Tibial nerve (tissue), 4 donors: Measurements from ENCODE around the gene LETM1. TPM values are rescaled to one million over a fixed set of nuclear protein-coding genes. Genes with fewer than 3 reads are reported as not detected.

Experiments used
- DNase-seq, 2 donors: peaks; one replicate each; pipeline ENCODE4 v3.0.0-alpha.2; 2019; ENCODE audit warnings: low spot score in 2 of 2
- H3K27ac ChIP-seq, 4 donors: fragments of 200-600 bp; sonication (generic) in 3 of 4; one replicate each; pipeline ENCODE4 v1.5.1; 2017 to 2019; ENCODE audit warnings: mild to moderate bottlenecking in 1 of 4
- H3K27me3 ChIP-seq, 2 donors: fragments of 200-600 bp; sonication (generic) in 1 of 2; one replicate each; pipeline versions ENCODE4 v1.5.1 to v1.6.0; 2017 to 2019
- H3K36me3 ChIP-seq, 3 donors: fragments of 200-600 bp; sonication (generic); one replicate each; pipeline ENCODE4 v1.5.1; 2018 to 2019
- H3K4me1 ChIP-seq, 4 donors: fragments of 200-600 bp; sonication (generic) in 3 of 4; one replicate each; pipeline ENCODE4 v1.5.1; 2017 to 2019
- H3K4me3 ChIP-seq, 4 donors: fragments of 200-600 bp; sonication (generic) in 3 of 4; one replicate each; pipeline ENCODE4 v1.5.1; 2017 to 2019; ENCODE audit warnings: mild to moderate bottlenecking in 1 of 4, moderate library complexity in 1 of 4
- H3K9me3 ChIP-seq, 4 donors: fragments of 200-600 bp; sonication (generic) in 3 of 4; one replicate each; pipeline ENCODE4 v1.5.1; 2017 to 2019
- EP300 ChIP-seq, 2 donors: sonication (generic); formaldehyde crosslinking; IDR thresholded peaks; one replicate each; pipeline ENCODE4 v1.6.1; 2017; ENCODE audit warnings: antibody characterized with exemption in 2 of 2, mild to moderate bottlenecking in 1 of 2
- POLR2A ChIP-seq, 2 donors: fragments of 450-650 bp; IDR thresholded peaks; one replicate each; pipeline ENCODE4 v1.6.1; 2017; ENCODE audit warnings: antibody characterized with exemption in 2 of 2, mild to moderate bottlenecking in 2 of 2, moderate library complexity in 2 of 2
- WGBS, 2 donors: methylation state at CpG; one replicate each; pipeline ENCODE4 v1.1.5; 2018; 5-methylcytosine and 5-hydroxymethylcytosine counted together
- total RNA-seq, 4 donors: library from RNA; depleted of rRNA; stranded (reverse); fragments of >200 nt; gene quantifications; one replicate each; pipeline ENCODE4 v1.1.0, GENCODE V29; 2016
- TF ChIP-seq, protein P1 (sequence below), 5 experiments: fragments of 200-600 bp in 3 of 5; fragments of 450-650 bp in 2 of 5; sonication (generic) in 3 of 5; IDR thresholded peaks; one replicate each; pipeline ENCODE4 v1.5.1; 2016 to 2019; ENCODE audit warnings: antibody characterized with exemption in 5 of 5, mild to moderate bottlenecking in 3 of 5, moderate library complexity in 2 of 5

LETM1 gene
- total RNA-seq, 4 donors from 2014 or later: 53.5 to 85.5 (median 68.6) TPM

DNA sequence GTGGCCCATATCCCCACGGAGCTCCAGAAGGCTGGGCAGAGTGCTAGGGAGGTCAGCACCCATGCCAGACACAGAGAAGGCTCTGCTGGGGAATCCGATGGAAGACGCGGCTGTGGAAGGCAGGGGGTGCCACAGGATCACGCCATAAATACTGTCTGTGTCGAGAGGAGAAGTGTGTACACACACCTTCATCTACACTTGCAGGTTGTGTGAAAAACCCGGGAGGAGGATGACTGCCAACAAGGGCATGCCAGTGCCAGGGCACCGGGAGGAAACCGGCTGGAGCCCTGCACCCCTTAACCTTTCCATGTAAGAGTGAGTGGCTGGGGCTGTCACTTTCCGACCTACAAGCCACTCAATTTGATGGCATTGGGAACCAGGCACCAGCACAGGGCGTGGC lies 31.2 kb downstream of the LETM1 start:
- Histone ChIP-seq H3K27me3 (no peaks in the 10 kb centered on the region), H3K36me3 (peaks cover 0 to 75% (median 8%) of the 10 kb centered on the region in 3 donors), H3K27ac (no peak overlapping the region), H3K9me3 (no peaks in the 10 kb centered on the region), H3K4me3 (no peak overlapping the region), H3K4me1 (no peaks in the 10 kb centered on the region)
- no peak for DNase-seq
- TF ChIP-seq, protein P1, sequence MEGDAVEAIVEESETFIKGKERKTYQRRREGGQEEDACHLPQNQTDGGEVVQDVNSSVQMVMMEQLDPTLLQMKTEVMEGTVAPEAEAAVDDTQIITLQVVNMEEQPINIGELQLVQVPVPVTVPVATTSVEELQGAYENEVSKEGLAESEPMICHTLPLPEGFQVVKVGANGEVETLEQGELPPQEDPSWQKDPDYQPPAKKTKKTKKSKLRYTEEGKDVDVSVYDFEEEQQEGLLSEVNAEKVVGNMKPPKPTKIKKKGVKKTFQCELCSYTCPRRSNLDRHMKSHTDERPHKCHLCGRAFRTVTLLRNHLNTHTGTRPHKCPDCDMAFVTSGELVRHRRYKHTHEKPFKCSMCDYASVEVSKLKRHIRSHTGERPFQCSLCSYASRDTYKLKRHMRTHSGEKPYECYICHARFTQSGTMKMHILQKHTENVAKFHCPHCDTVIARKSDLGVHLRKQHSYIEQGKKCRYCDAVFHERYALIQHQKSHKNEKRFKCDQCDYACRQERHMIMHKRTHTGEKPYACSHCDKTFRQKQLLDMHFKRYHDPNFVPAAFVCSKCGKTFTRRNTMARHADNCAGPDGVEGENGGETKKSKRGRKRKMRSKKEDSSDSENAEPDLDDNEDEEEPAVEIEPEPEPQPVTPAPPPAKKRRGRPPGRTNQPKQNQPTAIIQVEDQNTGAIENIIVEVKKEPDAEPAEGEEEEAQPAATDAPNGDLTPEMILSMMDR (IDR thresholded peaks at IDR 0.05): no peak
- TF ChIP-seq EP300 (IDR thresholded peaks at IDR 0.05) (no peak), POLR2A (IDR thresholded peaks at IDR 0.05) (no peak)
- WGBS, 2 donors: 77 to 86% methylated on average over 11 of the region's 11 CpGs

DNA sequence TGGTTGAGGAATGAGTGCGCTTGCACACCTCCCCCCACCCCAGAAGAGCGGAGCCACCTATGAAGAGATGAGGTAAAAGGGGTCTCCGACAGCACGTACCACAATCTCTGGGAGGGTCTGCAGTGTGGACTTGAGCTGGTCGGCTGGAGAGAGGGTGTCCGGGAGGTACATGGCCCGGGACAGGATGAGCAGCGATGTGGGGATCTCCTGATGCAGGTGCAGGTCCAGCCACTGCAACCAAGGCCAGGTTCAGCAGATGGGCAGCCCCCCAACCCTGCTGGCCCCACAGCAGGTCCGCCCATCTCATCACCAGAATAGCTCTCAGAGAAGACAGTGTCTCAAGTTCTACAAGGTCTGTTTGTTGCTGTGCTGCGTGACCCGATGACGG lies 32.4 kb downstream of the LETM1 start:
- Histone ChIP-seq H3K4me3 (no peak overlapping the region), H3K27ac (no peak overlapping the region), H3K4me1 (no peaks in the 10 kb centered on the region), H3K9me3 (no peaks in the 10 kb centered on the region), H3K36me3 (peaks cover 0 to 85% (median 8%) of the 10 kb centered on the region in 3 donors), H3K27me3 (no peaks in the 10 kb centered on the region)
- 94 to 95% methylated on average over 9 to 12 of the region's 12 CpGs for WGBS, 2 donors
- DNase-seq: no peak
- no peak for TF ChIP-seq EP300 (IDR thresholded peaks at IDR 0.05)

DNA sequence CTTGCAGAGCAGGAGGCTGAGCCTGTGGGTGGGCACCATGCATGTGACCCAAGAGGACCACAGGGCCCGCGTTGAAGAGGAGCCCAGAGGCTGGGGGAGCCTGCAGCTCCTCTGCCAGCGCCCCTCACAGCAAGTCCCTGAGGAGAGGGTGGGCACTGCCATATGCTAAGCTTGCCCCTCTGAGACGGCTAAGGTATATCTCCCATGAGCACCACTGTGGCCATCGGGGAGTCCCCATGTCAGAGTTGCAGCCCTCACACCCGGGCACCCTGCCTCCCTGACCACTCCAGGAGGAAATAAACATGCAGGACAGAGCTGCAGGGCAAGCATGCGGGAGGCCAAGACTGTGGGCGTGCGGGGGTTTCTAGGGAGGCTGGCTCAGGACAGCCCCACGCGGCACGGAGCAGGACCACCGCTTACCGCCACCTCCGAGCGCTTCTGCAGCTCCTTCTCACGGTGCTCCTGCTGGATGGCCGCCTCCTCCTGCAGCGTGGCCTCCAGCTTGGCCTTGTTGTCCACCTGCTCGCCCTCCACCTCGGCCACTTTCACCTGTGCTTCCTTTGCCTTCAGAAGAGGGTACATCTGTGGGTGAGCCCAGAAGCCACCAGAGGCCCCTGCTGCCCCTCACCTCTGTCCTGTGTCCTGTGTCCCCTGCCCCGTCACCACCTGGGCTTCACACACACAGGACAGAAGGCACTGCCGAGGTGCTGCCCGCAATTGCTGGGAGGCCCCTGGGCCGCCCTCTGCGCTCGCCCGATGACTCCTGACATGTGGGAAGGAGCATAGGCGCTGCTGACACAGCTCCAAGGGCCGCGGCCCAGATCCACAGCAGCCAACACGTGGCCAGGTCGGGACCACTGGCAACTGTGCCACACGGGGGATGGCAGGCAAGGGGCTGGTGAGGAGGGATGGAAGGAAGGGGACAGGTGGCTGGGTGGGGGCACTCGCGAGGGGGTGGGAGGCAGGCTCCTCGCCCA lies 33.1 kb downstream of the LETM1 start:
- no peak for DNase-seq
- H3K36me3 ChIP-seq: peaks cover 0 to 91% (median 8%) of the 10 kb centered on the region in 3 donors
- WGBS, 2 donors: 88 to 93% methylated on average over 28 to 36 of the region's 37 CpGs
- no peak for TF ChIP-seq POLR2A (IDR thresholded peaks at IDR 0.05)
- TF ChIP-seq EP300 (IDR thresholded peaks at IDR 0.05): no peak
- TF ChIP-seq, protein P1 (IDR thresholded peaks at IDR 0.05): no peak
- no peak overlapping the region for H3K27ac ChIP-seq
- no peak overlapping the region for H3K4me3 ChIP-seq
- H3K4me1 ChIP-seq: no peaks in the 10 kb centered on the region
- no peaks in the 10 kb centered on the region for H3K9me3 ChIP-seq
- H3K27me3 ChIP-seq: no peaks in the 10 kb centered on the region

DNA sequence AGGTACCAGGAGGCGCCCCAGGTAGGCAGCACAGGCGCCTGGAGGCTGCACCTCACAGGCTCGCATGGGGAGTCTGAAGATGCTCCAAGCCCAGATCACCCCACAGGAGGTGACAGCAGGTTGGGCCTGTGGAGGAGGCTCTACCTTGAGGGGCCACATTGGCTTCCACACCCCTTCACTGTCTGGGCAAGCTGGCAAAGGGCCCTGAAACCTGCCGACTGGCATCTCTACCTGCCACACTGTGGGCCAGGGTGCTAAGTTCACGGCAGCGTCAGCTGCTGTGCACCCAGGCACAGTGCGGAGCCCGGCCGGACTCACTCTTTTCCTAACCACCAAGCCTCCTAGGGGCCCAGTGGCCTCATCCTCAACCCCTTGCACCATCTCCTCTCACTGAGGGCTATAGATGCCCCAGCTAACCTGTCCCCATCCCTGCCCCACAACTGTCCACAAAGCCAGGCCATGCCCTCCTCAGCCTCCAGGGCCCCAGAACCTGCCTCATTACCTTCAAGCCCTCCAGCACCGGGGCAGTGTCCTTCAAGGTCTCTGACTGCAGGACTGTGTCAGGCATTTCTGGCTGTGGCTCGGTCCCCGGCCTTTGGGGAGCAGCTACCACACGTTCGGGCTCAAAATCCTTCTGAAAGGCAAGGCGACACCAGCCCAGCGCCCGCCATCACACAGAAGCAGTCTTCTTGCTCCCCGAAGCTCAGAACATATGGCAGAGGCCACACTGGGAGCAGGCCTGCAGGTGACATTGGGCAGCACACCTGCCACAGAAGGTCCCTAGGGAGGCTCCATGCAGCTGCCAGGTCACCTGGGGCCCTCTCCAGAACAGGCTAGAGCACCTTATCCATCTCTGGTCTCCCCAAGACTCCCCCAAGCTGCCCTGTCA lies 34.0 kb downstream of the LETM1 start:
- DNase-seq: no peak
- Histone ChIP-seq H3K36me3 (peaks cover 0 to 100% (median 8%) of the 10 kb centered on the region in 3 donors), H3K27me3 (no peaks in the 10 kb centered on the region), H3K27ac (no peak overlapping the region), H3K9me3 (no peaks in the 10 kb centered on the region), H3K4me3 (no peak overlapping the region), H3K4me1 (no peaks in the 10 kb centered on the region)
- WGBS, 2 donors: 91 to 96% methylated on average over 14 to 18 of the region's 18 CpGs
- TF ChIP-seq POLR2A (IDR thresholded peaks at IDR 0.05) (no peak), EP300 (IDR thresholded peaks at IDR 0.05) (no peak)
- TF ChIP-seq, protein P1 (IDR thresholded peaks at IDR 0.05): no peak

DNA sequence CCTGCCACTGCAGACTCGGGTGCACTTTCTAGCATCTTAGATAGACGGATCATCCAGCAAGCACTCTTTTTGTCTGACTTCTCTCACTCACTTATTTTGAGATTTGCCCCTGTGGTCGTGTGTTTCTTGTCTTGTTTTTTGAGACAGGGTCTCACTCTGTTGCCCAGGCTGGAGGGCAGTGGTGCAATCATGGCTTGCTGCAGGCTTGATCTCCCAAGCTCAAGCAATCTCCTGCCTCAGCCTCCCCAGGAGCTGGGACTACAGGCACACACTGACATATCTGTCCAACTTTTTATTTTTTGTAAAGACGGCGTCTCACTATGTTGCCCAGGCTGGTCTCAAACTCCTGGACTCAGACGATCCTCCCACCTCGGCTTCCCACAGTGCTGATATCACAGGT lies 36.1 kb downstream of the LETM1 start:
- H3K4me3 ChIP-seq: no peak overlapping the region
- H3K4me1 ChIP-seq: no peaks in the 10 kb centered on the region
- TF ChIP-seq, protein P1 (IDR thresholded peaks at IDR 0.05): no peak
- TF ChIP-seq POLR2A (IDR thresholded peaks at IDR 0.05) (no peak), EP300 (IDR thresholded peaks at IDR 0.05) (no peak)
- peaks cover 4 to 100% (median 8%) of the 10 kb centered on the region in 3 donors for H3K36me3 ChIP-seq
- H3K27ac ChIP-seq: no peak overlapping the region
- 84 to 88% methylated on average over 7 of the region's 7 CpGs for WGBS, 2 donors
- no peaks in the 10 kb centered on the region for H3K9me3 ChIP-seq
- no peak for DNase-seq
- no peaks in the 10 kb centered on the region for H3K27me3 ChIP-seq
